GM23338 (cell line): ENCODE data around the gene TNRC18. TPM values are rescaled to one million over a fixed set of nuclear protein-coding genes. Genes with fewer than 3 reads are reported as not detected.

Source experiments
- ATAC-seq: fragments of 200-7000 bp; cut with Tn5 transposase; 3 replicates; pipeline ENCODE4 v1.9.1; 2020
- DNase-seq: peaks from one replicate; pipeline ENCODE4 v3.0.0-alpha.2; 2015; ENCODE audit warnings: low spot score
- H2AFZ ChIP-seq: fragments of 200-600 bp; sonication (generic); 2 replicates; pipeline ENCODE4 v1.8.0; 2016; ENCODE audit warnings: antibody characterized with exemption, mild to moderate bottlenecking, moderate library complexity
- H3F3A ChIP-seq: fragments of 200-600 bp; sonication (generic); replicated peaks from 2 replicates; pipeline ENCODE4 v1.8.0; 2017; ENCODE audit warnings: antibody characterized with exemption, mixed run types, low read depth
- H3K27ac ChIP-seq: fragments of 200-600 bp; sonication (generic); 2 replicates; pipeline ENCODE4 v1.6.1; 2016; ENCODE audit warnings: low read depth
- H3K27me3 ChIP-seq: fragments of 200-600 bp; sonication (generic); 2 replicates; pipeline ENCODE4 v1.8.0; 2016; ENCODE audit warnings: mild to moderate bottlenecking, mixed run types, moderate library complexity; ENCODE audit not compliant: insufficient read depth
- H3K36me3 ChIP-seq: fragments of 200-600 bp; sonication (generic); 2 replicates; pipeline ENCODE4 v1.8.0; 2016; ENCODE audit warnings: mild to moderate bottlenecking; ENCODE audit not compliant: insufficient read depth
- H3K4me1 ChIP-seq: fragments of 200-600 bp; sonication (generic); 2 replicates; pipeline ENCODE4 v1.8.0; 2016; ENCODE audit warnings: mild to moderate bottlenecking, moderate library complexity; ENCODE audit not compliant: insufficient read depth
- H3K4me2 ChIP-seq: fragments of 200-600 bp; sonication (generic); 2 replicates; pipeline ENCODE4 v1.7.1; 2017; ENCODE audit warnings: mixed run types
- H3K4me3 ChIP-seq: fragments of 200-600 bp; sonication (generic); 2 replicates; pipeline ENCODE4 v1.6.1; 2016; ENCODE audit warnings: mixed run types
- H3K79me2 ChIP-seq: fragments of 200-600 bp; sonication (generic); replicated peaks from 2 replicates; pipeline ENCODE4 v1.8.0; 2017; ENCODE audit warnings: mild to moderate bottlenecking; ENCODE audit not compliant: insufficient read depth
- H3K9me2 ChIP-seq: fragments of 200-600 bp; sonication (generic); 2 replicates; pipeline ENCODE4 v1.8.0; 2017; ENCODE audit not compliant: insufficient read depth
- H4K20me1 ChIP-seq: fragments of 200-600 bp; sonication (generic); replicated peaks from 2 replicates; pipeline ENCODE4 v1.8.0; 2017; ENCODE audit warnings: mild to moderate bottlenecking; ENCODE audit not compliant: insufficient read depth
- H3K27ac Mint-ChIP-seq: 2 replicates; pipeline ENCODE4 v1.8.0; 2020; ENCODE audit warnings: inconsistent platforms, mild to moderate bottlenecking, moderate library complexity, mixed read lengths
- H3K27me3 Mint-ChIP-seq: 3 replicates; pipeline ENCODE4 v1.8.0; 2022; ENCODE audit warnings: low read depth, mild to moderate bottlenecking, moderate library complexity, mixed read lengths, inconsistent platforms; ENCODE audit not compliant: insufficient read depth, poor library complexity
- H3K36me3 Mint-ChIP-seq: 3 replicates; pipeline ENCODE4 v1.8.0; 2021; ENCODE audit warnings: low read depth, mild to moderate bottlenecking, inconsistent platforms, moderate library complexity, mixed read lengths
- H3K4me1 Mint-ChIP-seq: 3 replicates; pipeline ENCODE4 v1.8.0; 2020; ENCODE audit warnings: mild to moderate bottlenecking, inconsistent platforms, mixed read lengths
- H3K4me3 Mint-ChIP-seq: 3 replicates; pipeline ENCODE4 v1.8.0; 2021; ENCODE audit warnings: moderate library complexity, mild to moderate bottlenecking, inconsistent platforms, mixed read lengths
- H3K9me3 Mint-ChIP-seq: 3 replicates; pipeline ENCODE4 v1.8.0; 2020; ENCODE audit warnings: moderate library complexity, mild to moderate bottlenecking, inconsistent platforms, mixed read lengths
- CREB1 ChIP-seq: fragments of 250-450 bp; sonication (Bioruptor Pico); IDR thresholded peaks from 2 replicates; pipeline ENCODE4 v1.5.0; 2020; ENCODE audit warnings: low read depth, mild to moderate bottlenecking, moderate library complexity
- CTCF ChIP-seq, 2 experiments: fragments of 200-600 bp in 1 of 2; sonication (generic) in 1 of 2; conservative IDR thresholded peaks; 2 replicates each; pipeline versions ENCODE4 v1.5.1 to v1.6.1; 2016 to 2017; ENCODE audit warnings: antibody characterized with exemption in 2 of 2, low read depth in 2 of 2, mild to moderate bottlenecking in 2 of 2, moderate library complexity in 1 of 2
- ETS1 ChIP-seq: IDR thresholded peaks from 2 replicates; pipeline ENCODE4 v1.6.1; 2016; ENCODE audit warnings: antibody characterized with exemption
- EZH2 ChIP-seq: fragments of 200-600 bp; sonication (generic); IDR thresholded peaks from one replicate; pipeline ENCODE4 v1.8.0; 2017; ENCODE audit warnings: antibody characterized with exemption, mild to moderate bottlenecking, low read depth; ENCODE audit not compliant: unreplicated experiment
- EZH2phosphoT487 ChIP-seq: fragments of 200-600 bp; sonication (generic); IDR thresholded peaks from one replicate; pipeline ENCODE4 v1.8.1; 2018; ENCODE audit warnings: antibody characterized with exemption; ENCODE audit not compliant: unreplicated experiment
- JUNB ChIP-seq: IDR thresholded peaks from one replicate; pipeline ENCODE4 v1.6.1; 2016; ENCODE audit warnings: antibody characterized with exemption; ENCODE audit not compliant: unreplicated experiment
- NANOG ChIP-seq: IDR thresholded peaks from 2 replicates; pipeline ENCODE4 v1.6.1; 2016; ENCODE audit warnings: antibody characterized with exemption, borderline replicate concordance
- POLR2AphosphoS5 ChIP-seq: IDR thresholded peaks from 2 replicates; pipeline ENCODE4 v1.6.1; 2016; ENCODE audit warnings: antibody characterized with exemption, low read depth
- STAT1 ChIP-seq: IDR thresholded peaks from one replicate; pipeline ENCODE4 v1.6.1; 2016; ENCODE audit warnings: antibody characterized with exemption; ENCODE audit not compliant: unreplicated experiment
- ZNF114 ChIP-seq: fragments of 250-450 bp; sonication (Bioruptor Pico); IDR thresholded peaks from 2 replicates; pipeline ENCODE4 v1.5.0; 2020; ENCODE audit warnings: mild to moderate bottlenecking, moderate library complexity
- ZNF331 ChIP-seq: fragments of 250-450 bp; sonication (Bioruptor Pico); IDR thresholded peaks from 2 replicates; pipeline ENCODE4 v1.5.0; 2020; ENCODE audit warnings: low read depth, mild to moderate bottlenecking, moderate library complexity
- ZNF462 ChIP-seq: fragments of 250-450 bp; sonication (Bioruptor Pico); IDR thresholded peaks from 2 replicates; pipeline ENCODE4 v1.5.0; 2020; ENCODE audit warnings: mild to moderate bottlenecking, moderate library complexity
- polyA plus RNA-seq: library from polyadenylated mRNA; unstranded; fragments of >200 nt; fragmentation: Nextera tagmentation; extraction: Ambion mirVana; gene quantifications from 2 replicates; pipeline ENCODE4 v1.2.1, GENCODE V29; 2016
- total RNA-seq: library from RNA; depleted of rRNA; stranded (reverse); fragments of >200 nt; shearing (Covaris generic); gene quantifications from 2 replicates; pipeline ENCODE4 v1.2.3, GENCODE V29; 2014

TNRC18 gene
- total and polyA plus RNA-seq, 2 experiments from 2014 or later, result 2.1 to 17.5 TPM

GRCh38 chr7:5452937-5453540, 29.4 kb upstream of the TNRC18 start:
- H3K36me3 Mint-ChIP-seq, result peaks cover 3% of the 10 kb centered on the region; the same call in 1 of the 3 replicates
- no peaks in the 10 kb centered on the region for H3K9me3 Mint-ChIP-seq
- H3K4me3 Mint-ChIP-seq, result no peak overlapping the region
- H3K4me1 Mint-ChIP-seq, result peaks cover 16% of the 10 kb centered on the region
- Histone ChIP-seq H3K27ac (no peak overlapping the region), H3K79me2 (no peaks in the 10 kb centered on the region), H2AFZ (no peak overlapping the region), H3K4me3 (no peak overlapping the region), H4K20me1 (peaks cover 3% of the 10 kb centered on the region; the same call in 1 of the 2 replicates), H3K4me2 (no peak overlapping the region), H3K27me3 (no peaks in the 10 kb centered on the region), H3F3A (0 out of 2 replicates have a peak, but pooled peaks cover 6% of the 10 kb centered on the region), H3K4me1 (peaks cover 19% of the 10 kb centered on the region; the same call in 1 of the 2 replicates), H3K9me2 (no peaks in the 10 kb centered on the region), H3K36me3 (no peaks in the 10 kb centered on the region)
- H3K27me3 Mint-ChIP-seq, result peaks cover 19% of the 10 kb centered on the region
- DNase-seq (peak; percentile 61), ATAC-seq (no peak; the same call in 2 of the 3 replicates)
- TF ChIP-seq ZNF331 (CRISPR knock-in tag), result no peak
- TF ChIP-seq EZH2, result no peak
- no peak for TF ChIP-seq CTCF (conservative IDR thresholded peaks at IDR 0.05; ENCODE audit: low read depth in 2 of 2)
- no peak for TF ChIP-seq JUNB
- TF ChIP-seq CREB1 (CRISPR knock-in tag), result peak; percentile 93
- no peak overlapping the region for H3K27ac Mint-ChIP-seq

GRCh38 chr7:5452470-5452899, 28.9 kb upstream of the TNRC18 start:
- no peak overlapping the region for H3K4me2 ChIP-seq
- peaks cover 3% of the 10 kb centered on the region; the same call in 1 of the 3 replicates for H3K36me3 Mint-ChIP-seq
- no peak for ATAC-seq
- 0 out of 2 replicates have a peak, but pooled peaks cover 4% of the 10 kb centered on the region for H3F3A ChIP-seq
- H3K9me3 Mint-ChIP-seq, result no peaks in the 10 kb centered on the region
- no peaks in the 10 kb centered on the region for H3K36me3 ChIP-seq
- H2AFZ ChIP-seq, result no peak overlapping the region
- no peak for DNase-seq
- H3K27ac Mint-ChIP-seq, result no peak overlapping the region
- H3K79me2 ChIP-seq, result no peaks in the 10 kb centered on the region
- H3K9me2 ChIP-seq, result no peaks in the 10 kb centered on the region
- no peak overlapping the region for H3K27ac ChIP-seq
- no peak overlapping the region for H3K4me3 Mint-ChIP-seq
- H3K4me1 Mint-ChIP-seq, result peaks cover 16% of the 10 kb centered on the region
- no peak overlapping the region for H3K4me3 ChIP-seq
- peaks cover 3% of the 10 kb centered on the region; the same call in 1 of the 2 replicates for H4K20me1 ChIP-seq
- no peaks in the 10 kb centered on the region for H3K27me3 ChIP-seq
- H3K4me1 ChIP-seq, result peaks cover 19% of the 10 kb centered on the region; the same call in 1 of the 2 replicates
- peaks cover 17% of the 10 kb centered on the region for H3K27me3 Mint-ChIP-seq
- no peak for TF ChIP-seq ZNF114
- TF ChIP-seq CREB1 (CRISPR knock-in tag), result no peak
- no peak for TF ChIP-seq EZH2
- no peak for TF ChIP-seq ETS1
- TF ChIP-seq EZH2phosphoT487, result no peak
- no peak for TF ChIP-seq STAT1
- TF ChIP-seq ZNF462 (CRISPR knock-in tag), result no peak
- TF ChIP-seq NANOG, result no peak
- TF ChIP-seq POLR2AphosphoS5, result no peak
- no peak for TF ChIP-seq JUNB
